Vagina (tissue), 2 donors: ENCODE measurements around the gene NR1I2. TPM values are rescaled to one million over a fixed set of nuclear protein-coding genes. Genes with fewer than 3 reads are reported as not detected.

ENCODE experiments used
- DNase-seq, 2 donors: peaks; one replicate each; pipeline ENCODE4 v3.0.0-alpha.2; 2017; ENCODE audit errors: extremely low spot score in 2 of 2
- H3K27ac ChIP-seq: fragments of 200-600 bp; sonication (generic); one replicate; pipeline ENCODE4 v1.5.1; 2019
- H3K27me3 ChIP-seq: fragments of 200-600 bp; sonication (generic); one replicate; pipeline ENCODE4 v1.5.1; 2019
- H3K36me3 ChIP-seq, 2 donors: fragments of 200-600 bp; sonication (generic); one replicate each; pipeline ENCODE4 v1.5.1; 2017 to 2019
- H3K4me1 ChIP-seq: fragments of 200-600 bp; sonication (generic); one replicate; pipeline ENCODE4 v1.5.1; 2019
- H3K4me3 ChIP-seq, 2 donors: fragments of 200-600 bp; sonication (generic); 1 replicate in 1 of 2; 2 replicates in 1 of 2; pipeline ENCODE4 v1.5.1; 2016 to 2019
- H3K9me3 ChIP-seq: fragments of 200-600 bp; sonication (generic); one replicate; pipeline ENCODE4 v1.5.1; 2019
- CTCF ChIP-seq, 3 experiments: fragments of 450-650 bp in 2 of 3; fragments of 200-600 bp in 1 of 3; sonication (generic) in 1 of 3; IDR thresholded peaks; one replicate each; pipeline ENCODE4 v1.5.1; 2017 to 2019; ENCODE audit warnings: antibody characterized with exemption in 3 of 3, mild to moderate bottlenecking in 2 of 3, moderate library complexity in 2 of 3
- POLR2A ChIP-seq, 2 donors: fragments of 450-650 bp; IDR thresholded peaks; one replicate each; pipeline ENCODE4 v1.6.1; 2017; ENCODE audit warnings: antibody characterized with exemption in 2 of 2, mild to moderate bottlenecking in 2 of 2, moderate library complexity in 2 of 2
- POLR2AphosphoS5 ChIP-seq, 2 donors: sonication (generic); formaldehyde crosslinking; IDR thresholded peaks; one replicate each; pipeline ENCODE4 v1.9.0; 2017; ENCODE audit warnings: antibody characterized with exemption in 2 of 2, mild to moderate bottlenecking in 2 of 2, low read depth in 1 of 2; ENCODE audit not compliant: insufficient read depth in 1 of 2
- intact Hi-C: fragments of 100-400 bp; cut with DNase I; formaldehyde crosslinking; loops from one replicate; pipeline ENCODE4 v1.15.1; 2023
- total RNA-seq: library from RNA; depleted of rRNA; stranded (reverse); fragments of >200 nt; gene quantifications from one replicate; pipeline ENCODE4 v1.2.3, GENCODE V29; 2016

The NR1I2 gene
- total RNA-seq, 1 donor from 2014 or later = not detected

- Histone ChIP-seq H3K27ac (no peak overlapping the region), H3K36me3 (no peaks in the 10 kb centered on the region), H3K4me3 (no peak overlapping the region), H3K4me1 (no peaks in the 10 kb centered on the region), H3K9me3 (no peaks in the 10 kb centered on the region), H3K27me3 (no peaks in the 10 kb centered on the region)
- TF ChIP-seq POLR2A (IDR thresholded peaks at IDR 0.05) = no peak
- no peak for TF ChIP-seq CTCF (IDR thresholded peaks at IDR 0.05)
- TF ChIP-seq POLR2AphosphoS5 (IDR thresholded peaks at IDR 0.05; ENCODE audit: insufficient read depth in 1 of 2, low read depth in 1 of 2) = no peak
- DNase-seq = no peak
- intact Hi-C loops = loop anchor here (5.0 kb wide), 1 partner anchor 1708 kb away; no protein-coding TSS in a partner anchor
These were observed 13.2 kb downstream of the NR1I2 start for GRCh38 chr3:119794971-119795612.

DNA sequence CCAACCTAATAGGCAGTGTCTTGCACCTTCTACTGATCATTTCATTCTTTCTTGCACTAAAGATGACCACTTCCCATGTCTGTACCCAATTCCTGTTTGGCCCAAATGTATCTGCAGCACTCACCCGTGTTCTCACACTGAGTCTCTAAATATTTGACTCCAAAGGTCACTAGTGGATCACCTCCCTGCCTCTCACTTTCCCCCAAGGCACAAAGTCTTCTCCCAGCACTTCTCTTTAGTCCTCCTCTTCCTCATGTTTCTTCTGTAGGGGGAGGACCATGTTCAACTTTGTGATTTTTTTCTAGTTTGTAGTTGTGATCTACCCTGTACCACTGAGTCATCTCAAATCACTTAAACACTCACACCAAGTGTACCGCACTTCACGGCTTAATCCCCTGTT lies 13.9 kb downstream of the NR1I2 start:
- Histone ChIP-seq H3K4me3 (no peak overlapping the region), H3K36me3 (no peaks in the 10 kb centered on the region), H3K4me1 (no peaks in the 10 kb centered on the region), H3K27me3 (no peaks in the 10 kb centered on the region), H3K27ac (no peak overlapping the region), H3K9me3 (no peaks in the 10 kb centered on the region)
- TF ChIP-seq POLR2A (IDR thresholded peaks at IDR 0.05) (no peak), POLR2AphosphoS5 (IDR thresholded peaks at IDR 0.05; ENCODE audit: insufficient read depth in 1 of 2, low read depth in 1 of 2) (no peak), CTCF (IDR thresholded peaks at IDR 0.05) (no peak)
- intact Hi-C loops = no loop called here
- DNase-seq = no peak

DNA sequence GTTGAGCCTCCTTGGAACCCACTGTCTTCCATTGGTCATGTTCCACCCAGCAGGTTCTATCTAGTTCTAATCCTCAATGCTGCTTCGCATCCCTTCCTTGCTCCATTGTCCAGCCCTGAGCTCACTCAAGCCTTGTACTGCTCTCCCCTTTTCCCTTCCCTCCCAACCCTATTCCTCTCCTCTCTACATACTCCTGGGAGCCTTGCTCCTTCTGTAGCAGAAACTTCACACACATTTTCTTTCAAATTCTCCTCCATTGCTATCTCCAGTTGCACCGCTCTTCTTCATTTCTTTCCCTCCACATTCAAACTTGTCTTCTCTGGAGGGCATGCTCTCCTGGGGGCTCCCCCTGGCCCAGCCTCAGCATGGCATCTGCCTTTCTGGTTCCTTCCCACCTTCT lies 14.5 kb downstream of the NR1I2 start:
- H3K27me3 ChIP-seq = no peaks in the 10 kb centered on the region
- no peaks in the 10 kb centered on the region for H3K36me3 ChIP-seq
- DNase-seq = no peak
- no peaks in the 10 kb centered on the region for H3K4me1 ChIP-seq
- TF ChIP-seq POLR2AphosphoS5 (IDR thresholded peaks at IDR 0.05; ENCODE audit: insufficient read depth in 1 of 2, low read depth in 1 of 2) (no peak), POLR2A (IDR thresholded peaks at IDR 0.05) (no peak), CTCF (IDR thresholded peaks at IDR 0.05) (no peak)
- intact Hi-C loops = no loop called here
- H3K4me3 ChIP-seq = no peak overlapping the region
- no peak overlapping the region for H3K27ac ChIP-seq
- H3K9me3 ChIP-seq = no peaks in the 10 kb centered on the region

GRCh38 chr3:119796785-119797184 lies 14.9 kb downstream of the NR1I2 start:
- Histone ChIP-seq H3K27ac (no peak overlapping the region), H3K9me3 (no peaks in the 10 kb centered on the region), H3K36me3 (no peaks in the 10 kb centered on the region), H3K27me3 (no peaks in the 10 kb centered on the region), H3K4me3 (no peak overlapping the region), H3K4me1 (no peaks in the 10 kb centered on the region)
- TF ChIP-seq POLR2A (IDR thresholded peaks at IDR 0.05) (no peak), CTCF (IDR thresholded peaks at IDR 0.05) (no peak), POLR2AphosphoS5 (IDR thresholded peaks at IDR 0.05; ENCODE audit: insufficient read depth in 1 of 2, low read depth in 1 of 2) (no peak)
- intact Hi-C loops = no loop called here
- DNase-seq = no peak

- TF ChIP-seq POLR2AphosphoS5 (IDR thresholded peaks at IDR 0.05; ENCODE audit: insufficient read depth in 1 of 2, low read depth in 1 of 2) (no peak), POLR2A (IDR thresholded peaks at IDR 0.05) (no peak), CTCF (IDR thresholded peaks at IDR 0.05) (no peak)
- no peaks in the 10 kb centered on the region for H3K4me1 ChIP-seq
- no peak overlapping the region for H3K4me3 ChIP-seq
- DNase-seq = no peak
- no peaks in the 10 kb centered on the region for H3K9me3 ChIP-seq
- H3K27ac ChIP-seq = no peak overlapping the region
- H3K27me3 ChIP-seq = no peaks in the 10 kb centered on the region
- no peaks in the 10 kb centered on the region for H3K36me3 ChIP-seq
- intact Hi-C loops = no loop called here
These were observed 18.9 kb downstream of the NR1I2 start for GRCh38 chr3:119800844-119801243.
